D721Med (cell line): Measurements from ENCODE around the gene ADCY9.

Experiments
- DNase-seq: peaks from one replicate; pipeline ENCODE4 v3.0.0; 2011; ENCODE audit warnings: low spot score; ENCODE audit not compliant: insufficient read length
- FAIRE-seq: peaks from 2 replicates; lab custom pipeline; 2011; peaks lifted over from hg19 to GRCh38; lab: Jason Lieb, UNC
- CTCF ChIP-seq: IDR thresholded peaks from 2 replicates; pipeline ENCODE4 v1.5.1; 2012; ENCODE audit warnings: mild to moderate bottlenecking, control low read depth; ENCODE audit not compliant: insufficient read depth; ENCODE audit errors: missing control alignments

Gene ADCY9

GRCh38 chr16:4057439-4057877 lies 58.8 kb downstream of the ADCY9 start:
- FAIRE-seq (no peak), DNase-seq (no peak)
- TF ChIP-seq CTCF: no peak

- TF ChIP-seq CTCF: no peak
- DNase-seq: no peak
- FAIRE-seq: no peak
Observed at GRCh38 chr16:4056161-4057105, 59.8 kb downstream of the ADCY9 start.

- TF ChIP-seq CTCF: no peak
- FAIRE-seq (no peak), DNase-seq (no peak)
Observed at GRCh38 chr16:4055748-4056147, 60.5 kb downstream of the ADCY9 start.

- TF ChIP-seq CTCF: no peak
- FAIRE-seq (no peak), DNase-seq (no peak)
Observed at GRCh38 chr16:4053301-4053845, 62.9 kb downstream of the ADCY9 start.

GRCh38 chr16:4052801-4053293 lies 63.4 kb downstream of the ADCY9 start:
- DNase-seq (no peak), FAIRE-seq (no peak)
- TF ChIP-seq CTCF: no peak

GRCh38 chr16:4052096-4052495 lies 64.1 kb downstream of the ADCY9 start:
- no peak for TF ChIP-seq CTCF
- FAIRE-seq (no peak), DNase-seq (no peak)

- no peak for TF ChIP-seq CTCF
- no peak for DNase-seq
- FAIRE-seq: no peak
Observed at GRCh38 chr16:4051591-4051990, 64.7 kb downstream of the ADCY9 start.
